RPMI7951 (cell line): ENCODE data around the gene RPRML. TPM values are rescaled to one million over a fixed set of nuclear protein-coding genes. Genes with fewer than 3 reads are reported as not detected.
"Not testable (repeated sequence)": the region's sequence is repeated elsewhere in the genome, so short reads cannot be mapped to it uniquely, and the experiment has no call there.

Source experiments
- DNase-seq: peaks from one replicate; pipeline ENCODE4 v3.0.0-alpha.2; 2012; ENCODE audit warnings: low read depth
- total RNA-seq: library from RNA; depleted of rRNA; stranded (reverse); fragments of >200 nt; shearing (Covaris generic); gene quantifications from 2 replicates; pipeline ENCODE4 v1.2.3, GENCODE V29; 2014; rRNA removed

Gene RPRML
- total RNA-seq: not detected in 2 replicates

- peak; percentile 9 for DNase-seq
Observed at GRCh38 chr17:46979147-46979863, at the start of gene RPRML. Gene RPRML (minus strand): TSS chr17:46979253. CDS start chr17:46979007, 246 bp downstream.

- not testable (repeated sequence) for DNase-seq
Observed at GRCh38 chr17:47016966-47017365, 37.9 kb upstream of the RPRML start.

- no peak for DNase-seq
Observed at GRCh38 chr17:47013341-47013740, 34.3 kb upstream of the RPRML start.

GRCh38 chr17:47012457-47012856 lies 33.4 kb upstream of the RPRML start:
- no peak for DNase-seq

- DNase-seq: peak; percentile 35
Observed at GRCh38 chr17:47009759-47010594, 30.9 kb upstream of the RPRML start.

GRCh38 chr17:47004906-47005305 lies 25.9 kb upstream of the RPRML start:
- DNase-seq: no peak

GRCh38 chr17:47003864-47004263 lies 24.8 kb upstream of the RPRML start:
- not testable (repeated sequence) for DNase-seq

- DNase-seq: peak; percentile 54
Observed at GRCh38 chr17:46995841-46996571, 17.0 kb upstream of the RPRML start.

- DNase-seq: no peak
Observed at GRCh38 chr17:46994993-46995392, 15.9 kb upstream of the RPRML start.

GRCh38 chr17:46991617-46992016 lies 12.6 kb upstream of the RPRML start:
- no peak for DNase-seq

GRCh38 chr17:46989637-46990431 lies 10.8 kb upstream of the RPRML start:
- no peak for DNase-seq

- not testable (repeated sequence) for DNase-seq
Observed at GRCh38 chr17:46987927-46988326, 8.9 kb upstream of the RPRML start.

- no peak for DNase-seq
Observed at GRCh38 chr17:46986366-46986765, 7.3 kb upstream of the RPRML start.

- no peak for DNase-seq
Observed at GRCh38 chr17:46984892-46985291, 5.8 kb upstream of the RPRML start.

- no peak for DNase-seq
Observed at GRCh38 chr17:46984341-46984740, 5.3 kb upstream of the RPRML start.

GRCh38 chr17:46983782-46984181 lies 4.7 kb upstream of the RPRML start:
- DNase-seq: no peak

- DNase-seq: no peak
Observed at GRCh38 chr17:46982577-46982976, 3.5 kb upstream of the RPRML start.

- DNase-seq: no peak
Observed at GRCh38 chr17:46978489-46979146, 435 bp downstream of the RPRML start.

GRCh38 chr17:46977750-46978488 lies 1.1 kb downstream of the RPRML start:
- no peak for DNase-seq

- DNase-seq: peak; percentile 43
Observed at GRCh38 chr17:46977348-46977747, 1.7 kb downstream of the RPRML start.
